Astrocyte (in vitro differentiated cells and primary cell): ENCODE measurements around the gene TTC33.

ENCODE experiments used
- EZH2 ChIP-seq: IDR thresholded peaks from 2 replicates; pipeline ENCODE4 v1.6.1; 2012; ENCODE audit warnings: mild to moderate bottlenecking, low read length, inconsistent platforms; ENCODE audit not compliant: insufficient read depth
- TF ChIP-seq, protein P1 (sequence below): IDR thresholded peaks from 2 replicates; pipeline ENCODE4 v1.5.1; 2011; ENCODE audit warnings: low read depth, mild to moderate bottlenecking, inconsistent platforms, low read length, moderate library complexity; ENCODE audit not compliant: insufficient read depth

- TF ChIP-seq, protein P1, sequence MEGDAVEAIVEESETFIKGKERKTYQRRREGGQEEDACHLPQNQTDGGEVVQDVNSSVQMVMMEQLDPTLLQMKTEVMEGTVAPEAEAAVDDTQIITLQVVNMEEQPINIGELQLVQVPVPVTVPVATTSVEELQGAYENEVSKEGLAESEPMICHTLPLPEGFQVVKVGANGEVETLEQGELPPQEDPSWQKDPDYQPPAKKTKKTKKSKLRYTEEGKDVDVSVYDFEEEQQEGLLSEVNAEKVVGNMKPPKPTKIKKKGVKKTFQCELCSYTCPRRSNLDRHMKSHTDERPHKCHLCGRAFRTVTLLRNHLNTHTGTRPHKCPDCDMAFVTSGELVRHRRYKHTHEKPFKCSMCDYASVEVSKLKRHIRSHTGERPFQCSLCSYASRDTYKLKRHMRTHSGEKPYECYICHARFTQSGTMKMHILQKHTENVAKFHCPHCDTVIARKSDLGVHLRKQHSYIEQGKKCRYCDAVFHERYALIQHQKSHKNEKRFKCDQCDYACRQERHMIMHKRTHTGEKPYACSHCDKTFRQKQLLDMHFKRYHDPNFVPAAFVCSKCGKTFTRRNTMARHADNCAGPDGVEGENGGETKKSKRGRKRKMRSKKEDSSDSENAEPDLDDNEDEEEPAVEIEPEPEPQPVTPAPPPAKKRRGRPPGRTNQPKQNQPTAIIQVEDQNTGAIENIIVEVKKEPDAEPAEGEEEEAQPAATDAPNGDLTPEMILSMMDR: no peak
- no peak for TF ChIP-seq EZH2
These were observed 150.3 kb downstream of the TTC33 start for GRCh38 chr5:40605295-40605958.
